ENCODE measurements around the gene RYR2.

The RYR2 gene

DNA sequence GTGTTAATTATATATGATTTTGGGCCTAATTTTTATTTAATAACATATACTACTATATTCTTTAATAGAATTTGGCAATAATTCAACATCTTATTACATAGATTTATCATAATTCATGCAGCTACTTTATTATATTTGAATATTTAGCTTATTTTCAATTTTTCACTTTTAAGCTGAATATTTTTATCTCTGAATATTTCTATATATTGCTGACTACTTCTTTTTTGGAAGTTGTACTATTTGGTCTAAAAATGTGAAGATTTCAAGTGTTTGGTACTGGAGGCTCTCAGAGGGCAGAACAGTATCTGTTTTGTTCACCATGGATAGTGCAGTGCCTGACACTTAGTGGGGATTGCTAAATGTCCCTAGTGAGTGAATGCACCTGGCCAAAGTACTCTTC, 389.5 kb downstream of the RYR2 start:
- H3K9ac ChIP-seq (ENCODE audit: low read length) = no peak overlapping the region
- no peaks in the 10 kb centered on the region for H3K9me3 ChIP-seq (ENCODE audit: insufficient read depth, low read length)
- no peaks in the 10 kb centered on the region for H4K20me1 ChIP-seq (ENCODE audit: insufficient read depth, low read length)
- no peak for TF ChIP-seq EZH2phosphoT487 (IDR thresholded peaks at IDR 0.05; ENCODE audit: low read depth)
- TF ChIP-seq, protein P1, sequence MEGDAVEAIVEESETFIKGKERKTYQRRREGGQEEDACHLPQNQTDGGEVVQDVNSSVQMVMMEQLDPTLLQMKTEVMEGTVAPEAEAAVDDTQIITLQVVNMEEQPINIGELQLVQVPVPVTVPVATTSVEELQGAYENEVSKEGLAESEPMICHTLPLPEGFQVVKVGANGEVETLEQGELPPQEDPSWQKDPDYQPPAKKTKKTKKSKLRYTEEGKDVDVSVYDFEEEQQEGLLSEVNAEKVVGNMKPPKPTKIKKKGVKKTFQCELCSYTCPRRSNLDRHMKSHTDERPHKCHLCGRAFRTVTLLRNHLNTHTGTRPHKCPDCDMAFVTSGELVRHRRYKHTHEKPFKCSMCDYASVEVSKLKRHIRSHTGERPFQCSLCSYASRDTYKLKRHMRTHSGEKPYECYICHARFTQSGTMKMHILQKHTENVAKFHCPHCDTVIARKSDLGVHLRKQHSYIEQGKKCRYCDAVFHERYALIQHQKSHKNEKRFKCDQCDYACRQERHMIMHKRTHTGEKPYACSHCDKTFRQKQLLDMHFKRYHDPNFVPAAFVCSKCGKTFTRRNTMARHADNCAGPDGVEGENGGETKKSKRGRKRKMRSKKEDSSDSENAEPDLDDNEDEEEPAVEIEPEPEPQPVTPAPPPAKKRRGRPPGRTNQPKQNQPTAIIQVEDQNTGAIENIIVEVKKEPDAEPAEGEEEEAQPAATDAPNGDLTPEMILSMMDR (IDR thresholded peaks at IDR 0.05; ENCODE audit: low read depth, low read length) = no peak
- no peaks in the 10 kb centered on the region for H3K79me2 ChIP-seq (ENCODE audit: low read length)
- peaks cover 34% of the 10 kb centered on the region; the same call in 1 of the 2 replicates for H3K27me3 ChIP-seq (ENCODE audit: low read depth, low read length)
- H3K27ac ChIP-seq (ENCODE audit: low read length) = no peak overlapping the region
- H2AFZ ChIP-seq (ENCODE audit: low read depth, low read length) = no peak overlapping the region
- H3K36me3 ChIP-seq (replicated peaks; ENCODE audit: low read depth, low read length) = no peaks in the 10 kb centered on the region
- H3K4me3 ChIP-seq (ENCODE audit: low read length) = no peak overlapping the region
- no peak overlapping the region for H3K4me2 ChIP-seq (ENCODE audit: low read length)
- H3K4me1 ChIP-seq (ENCODE audit: low read length) = no peaks in the 10 kb centered on the region

DNA sequence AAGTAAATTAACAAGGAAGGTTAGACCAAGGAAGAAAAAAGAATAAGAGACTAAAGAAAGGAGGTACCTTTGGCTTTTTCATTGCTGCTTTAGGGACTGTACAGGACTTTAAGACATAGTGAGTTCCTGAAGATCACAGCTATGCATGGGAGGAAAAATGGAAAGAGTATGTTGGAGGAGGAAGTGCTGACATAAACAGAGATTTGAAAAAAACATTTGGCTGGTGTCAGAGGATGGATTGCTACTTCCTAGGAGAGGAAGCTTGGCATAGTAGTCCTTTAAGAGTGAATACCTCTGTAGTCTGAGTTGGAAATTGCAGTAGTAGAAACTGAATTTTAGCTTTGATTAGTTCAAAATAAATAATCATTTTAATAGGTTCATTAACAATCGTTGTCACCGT, 398.4 kb downstream of the RYR2 start:
- no peaks in the 10 kb centered on the region for H3K9me3 ChIP-seq (ENCODE audit: insufficient read depth, low read length)
- no peak for TF ChIP-seq EZH2phosphoT487 (IDR thresholded peaks at IDR 0.05; ENCODE audit: low read depth)
- TF ChIP-seq, protein P1 (IDR thresholded peaks at IDR 0.05; ENCODE audit: low read depth, low read length) = no peak
- H3K9ac ChIP-seq (ENCODE audit: low read length) = no peak overlapping the region
- H3K4me1 ChIP-seq (ENCODE audit: low read length) = peaks cover 14% of the 10 kb centered on the region
- no peak overlapping the region for H3K4me2 ChIP-seq (ENCODE audit: low read length)
- H3K36me3 ChIP-seq (replicated peaks; ENCODE audit: low read depth, low read length) = no peaks in the 10 kb centered on the region
- H3K27me3 ChIP-seq (ENCODE audit: low read depth, low read length) = peaks cover 61% of the 10 kb centered on the region
- no peak overlapping the region for H2AFZ ChIP-seq (ENCODE audit: low read depth, low read length)
- no peak overlapping the region for H3K27ac ChIP-seq (ENCODE audit: low read length)
- no peak overlapping the region for H3K4me3 ChIP-seq (ENCODE audit: low read length)
- H4K20me1 ChIP-seq (ENCODE audit: insufficient read depth, low read length) = peaks cover 7% of the 10 kb centered on the region
- H3K79me2 ChIP-seq (ENCODE audit: low read length) = no peaks in the 10 kb centered on the region

DNA sequence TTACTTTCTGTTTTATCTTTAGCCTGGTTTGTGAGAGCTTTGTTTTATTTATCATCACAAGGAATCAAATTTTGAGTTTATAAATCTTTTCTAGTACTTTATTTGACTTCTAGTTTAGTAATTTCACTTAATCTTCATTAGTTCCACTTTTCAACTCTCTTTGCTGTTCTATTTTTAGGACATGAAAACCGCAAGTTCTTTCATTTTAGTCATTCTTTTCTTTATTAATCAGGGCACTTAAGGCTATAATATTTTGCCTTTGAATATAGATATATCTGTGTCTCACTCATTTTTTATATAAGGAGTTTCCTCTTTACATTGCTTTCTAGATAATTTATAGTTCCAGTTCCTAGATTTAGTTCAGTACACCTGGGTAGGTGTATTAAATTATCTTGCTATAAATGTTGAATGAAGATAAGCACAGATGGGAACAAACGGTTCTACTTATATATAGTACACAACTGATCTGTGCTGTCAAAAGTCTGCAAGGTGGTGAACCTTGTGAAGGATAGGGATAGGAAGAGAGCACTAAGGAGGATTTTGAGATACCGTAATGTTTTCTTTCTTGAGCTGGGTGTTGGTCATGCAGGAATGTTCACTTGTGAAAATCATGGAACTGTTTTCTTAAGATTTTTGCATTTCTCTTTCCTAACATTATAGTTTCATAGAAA, 402.3 kb downstream of the RYR2 start:
- Histone ChIP-seq H4K20me1 (ENCODE audit: insufficient read depth, low read length) (peaks cover 7% of the 10 kb centered on the region), H3K4me1 (ENCODE audit: low read length) (peaks cover 21% of the 10 kb centered on the region), H3K36me3 (replicated peaks; ENCODE audit: low read depth, low read length) (no peaks in the 10 kb centered on the region), H3K27ac (ENCODE audit: low read length) (no peak overlapping the region), H2AFZ (ENCODE audit: low read depth, low read length) (no peak overlapping the region), H3K9ac (ENCODE audit: low read length) (no peak overlapping the region), H3K4me3 (ENCODE audit: low read length) (0 out of 2 replicates have a peak overlapping the region, but pooled peaks have one; percentile 10), H3K4me2 (ENCODE audit: low read length) (peak overlapping the region; percentile 28), H3K9me3 (ENCODE audit: insufficient read depth, low read length) (no peaks in the 10 kb centered on the region), H3K79me2 (ENCODE audit: low read length) (no peaks in the 10 kb centered on the region), H3K27me3 (ENCODE audit: low read depth, low read length) (peaks cover 79% of the 10 kb centered on the region)
- no peak for TF ChIP-seq EZH2phosphoT487 (IDR thresholded peaks at IDR 0.05; ENCODE audit: low read depth)
- TF ChIP-seq, protein P1 (IDR thresholded peaks at IDR 0.05; ENCODE audit: low read depth, low read length) = no peak

DNA sequence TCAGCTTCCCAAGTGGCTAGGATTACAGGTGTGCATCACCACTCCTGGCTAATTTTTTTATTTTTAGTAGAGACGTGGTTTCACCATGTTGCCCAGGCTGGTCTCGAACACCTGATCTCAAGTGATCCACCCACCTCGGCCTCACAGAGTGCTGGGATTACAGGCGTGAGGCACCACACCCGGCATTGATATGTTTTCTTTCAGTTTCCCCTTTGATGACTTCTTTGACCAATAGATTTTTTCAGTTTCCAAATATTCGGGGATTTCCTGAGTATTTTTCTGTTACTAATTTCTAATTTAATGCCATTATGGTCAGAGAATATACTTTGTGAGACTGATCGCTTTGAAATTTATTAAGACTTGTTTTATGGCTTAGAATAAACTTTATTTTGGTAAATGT, 406.1 kb downstream of the RYR2 start:
- no peak overlapping the region for H2AFZ ChIP-seq (ENCODE audit: low read depth, low read length)
- peak overlapping the region; percentile 21; the same call in 1 of the 2 replicates for H3K4me3 ChIP-seq (ENCODE audit: low read length)
- H4K20me1 ChIP-seq (ENCODE audit: insufficient read depth, low read length) = peaks cover 7% of the 10 kb centered on the region

More for the DNA sequence above, 406.1 kb downstream of the RYR2 start:
- Histone ChIP-seq H3K79me2 (ENCODE audit: low read length) (no peaks in the 10 kb centered on the region), H3K27me3 (ENCODE audit: low read depth, low read length) (peaks cover 66% of the 10 kb centered on the region), H3K36me3 (replicated peaks; ENCODE audit: low read depth, low read length) (no peaks in the 10 kb centered on the region), H3K9me3 (ENCODE audit: insufficient read depth, low read length) (no peaks in the 10 kb centered on the region), H3K9ac (ENCODE audit: low read length) (no peak overlapping the region), H3K4me1 (ENCODE audit: low read length) (peaks cover 21% of the 10 kb centered on the region), H3K27ac (ENCODE audit: low read length) (no peak overlapping the region), H3K4me2 (ENCODE audit: low read length) (peak overlapping the region; percentile 33)
- TF ChIP-seq, protein P1 (IDR thresholded peaks at IDR 0.05; ENCODE audit: low read depth, low read length) = no peak
- TF ChIP-seq EZH2phosphoT487 (IDR thresholded peaks at IDR 0.05; ENCODE audit: low read depth) = no peak

Data from OCI-LY3 (cell line).